ENCODE measurements around the gene ACVR2A.

Gene ACVR2A

DNA sequence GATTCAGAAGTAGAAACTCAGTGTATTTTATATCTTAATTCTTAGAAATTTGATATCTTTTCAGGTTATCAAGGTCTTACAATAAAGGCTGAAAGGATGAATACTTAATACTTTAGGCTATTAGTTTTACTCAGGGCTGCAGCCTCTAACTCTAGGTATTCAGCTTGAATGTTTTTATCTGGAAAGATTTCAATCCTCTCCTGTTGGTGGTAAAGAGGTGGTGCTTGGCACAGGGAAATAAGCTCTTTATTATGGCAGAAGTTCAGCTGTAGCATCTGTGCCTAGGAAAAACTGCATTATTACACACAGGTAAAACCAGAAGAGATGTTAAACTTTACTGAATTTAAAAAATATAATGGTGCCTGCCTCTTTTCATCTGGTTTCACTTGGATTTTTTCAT lies 11.1 kb downstream of the ACVR2A start:
- Histone ChIP-seq H4K20me1 (ENCODE audit: insufficient read depth) (no peaks in the 10 kb centered on the region), H3K4me1 (ENCODE audit: low read depth, poor library complexity, severe bottlenecking) (no peaks in the 10 kb centered on the region), H3K9ac (no peak overlapping the region), H3K27me3 (ENCODE audit: insufficient read depth, low read depth) (no peaks in the 10 kb centered on the region), H3K79me2 (ENCODE audit: insufficient read depth, low read depth) (no peaks in the 10 kb centered on the region), H2AFZ (ENCODE audit: low read depth) (no peak overlapping the region), H3K4me3 (IDR thresholded peaks at IDR 0.05; ENCODE audit: insufficient read depth, low read depth, low read length) (no peak overlapping the region), H3K27ac (no peak overlapping the region), H3K36me3 (ENCODE audit: insufficient read depth) (no peaks in the 10 kb centered on the region), H3K4me2 (no peak overlapping the region)
- no peak for TF ChIP-seq CTCF (conservative IDR thresholded peaks at IDR 0.05; ENCODE audit: low read depth, low read length)

DNA sequence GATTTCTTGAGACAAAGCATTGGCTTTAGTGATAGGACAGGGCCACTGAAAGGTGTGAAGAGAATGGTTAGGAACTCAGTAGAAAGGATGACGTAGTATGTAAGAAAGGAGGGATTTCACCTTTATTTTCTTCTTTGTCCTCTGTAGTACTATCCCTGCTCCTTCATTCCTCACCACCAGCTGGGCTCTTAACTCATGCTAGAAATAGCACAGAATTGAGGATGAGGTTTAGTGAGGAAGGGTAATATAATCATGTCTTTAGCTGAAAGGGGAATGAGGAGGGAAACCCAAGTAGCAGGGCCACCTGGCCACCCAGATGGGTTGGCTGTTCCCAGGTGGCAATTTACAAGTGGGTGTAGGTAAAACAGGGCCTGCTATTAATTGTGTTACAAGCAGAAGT lies 15.2 kb downstream of the ACVR2A start:
- H3K27me3 ChIP-seq (ENCODE audit: insufficient read depth, low read depth), result no peaks in the 10 kb centered on the region
- no peaks in the 10 kb centered on the region for H3K36me3 ChIP-seq (ENCODE audit: insufficient read depth)
- H3K4me1 ChIP-seq (ENCODE audit: low read depth, poor library complexity, severe bottlenecking), result peaks cover 7% of the 10 kb centered on the region
- no peak for TF ChIP-seq CTCF (conservative IDR thresholded peaks at IDR 0.05; ENCODE audit: low read depth, low read length)
- H3K9ac ChIP-seq, result no peak overlapping the region
- H3K4me2 ChIP-seq, result no peak overlapping the region
- H4K20me1 ChIP-seq (ENCODE audit: insufficient read depth), result no peaks in the 10 kb centered on the region
- no peak overlapping the region for H3K4me3 ChIP-seq (IDR thresholded peaks at IDR 0.05; ENCODE audit: insufficient read depth, low read depth, low read length)
- no peak overlapping the region for H3K27ac ChIP-seq
- H2AFZ ChIP-seq (ENCODE audit: low read depth), result no peak overlapping the region
- no peaks in the 10 kb centered on the region for H3K79me2 ChIP-seq (ENCODE audit: insufficient read depth, low read depth)

- Histone ChIP-seq H3K4me2 (no peak overlapping the region; the same call in 1 of the 2 replicates), H2AFZ (ENCODE audit: low read depth) (no peak overlapping the region), H3K4me3 (IDR thresholded peaks at IDR 0.05; ENCODE audit: insufficient read depth, low read depth, low read length) (no peak overlapping the region), H3K9ac (no peak overlapping the region), H3K27ac (no peak overlapping the region), H3K36me3 (ENCODE audit: insufficient read depth) (no peaks in the 10 kb centered on the region), H3K4me1 (ENCODE audit: low read depth, poor library complexity, severe bottlenecking) (peaks cover 7% of the 10 kb centered on the region), H3K27me3 (ENCODE audit: insufficient read depth, low read depth) (no peaks in the 10 kb centered on the region), H4K20me1 (ENCODE audit: insufficient read depth) (no peaks in the 10 kb centered on the region), H3K79me2 (ENCODE audit: insufficient read depth, low read depth) (no peaks in the 10 kb centered on the region)
- no peak for TF ChIP-seq CTCF (conservative IDR thresholded peaks at IDR 0.05; ENCODE audit: low read depth, low read length)
Measured at GRCh38 chr2:147862859-147863516, 18.2 kb downstream of the ACVR2A start.

DNA sequence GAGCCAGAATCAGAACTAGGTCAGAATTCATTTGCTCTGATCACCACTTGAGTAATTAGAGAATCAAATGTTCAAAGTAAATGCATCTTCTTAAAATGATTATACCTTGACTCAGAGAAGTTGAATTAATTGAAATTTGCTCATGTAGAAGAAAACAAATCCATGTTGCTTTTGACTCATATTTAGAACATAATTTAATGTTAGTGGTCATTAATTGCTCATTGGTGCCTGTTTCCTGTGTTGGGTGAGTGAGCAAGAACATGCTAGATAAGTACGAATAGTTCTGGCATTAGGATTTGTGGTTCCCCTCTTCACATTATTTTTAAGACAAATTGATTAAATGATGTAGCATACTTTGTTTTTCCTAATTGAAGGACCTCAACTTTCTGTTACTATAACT lies 19.0 kb downstream of the ACVR2A start:
- Histone ChIP-seq H3K36me3 (ENCODE audit: insufficient read depth) (no peaks in the 10 kb centered on the region), H4K20me1 (ENCODE audit: insufficient read depth) (no peaks in the 10 kb centered on the region), H3K4me2 (no peak overlapping the region), H3K27ac (no peak overlapping the region), H3K27me3 (ENCODE audit: insufficient read depth, low read depth) (no peaks in the 10 kb centered on the region), H3K4me1 (ENCODE audit: low read depth, poor library complexity, severe bottlenecking) (peaks cover 7% of the 10 kb centered on the region), H2AFZ (ENCODE audit: low read depth) (no peak overlapping the region), H3K9ac (no peak overlapping the region), H3K4me3 (IDR thresholded peaks at IDR 0.05; ENCODE audit: insufficient read depth, low read depth, low read length) (no peak overlapping the region), H3K79me2 (ENCODE audit: insufficient read depth, low read depth) (no peaks in the 10 kb centered on the region)
- no peak for TF ChIP-seq CTCF (conservative IDR thresholded peaks at IDR 0.05; ENCODE audit: low read depth, low read length)
